Measurements from ENCODE around the gene PTPRE.

PTPRE gene

GRCh38 chr10:128028508-128029289, 121.8 kb downstream of the PTPRE start:
- DNase-seq = no peak

- no peak for DNase-seq
Observed at GRCh38 chr10:128029290-128029651, 122.4 kb downstream of the PTPRE start.

- no peak for DNase-seq
Observed at GRCh38 chr10:128029731-128030369, 122.9 kb downstream of the PTPRE start.

GRCh38 chr10:128030498-128031072, 123.7 kb downstream of the PTPRE start:
- no peak for DNase-seq

GRCh38 chr10:128031216-128031615, 124.3 kb downstream of the PTPRE start:
- no peak for DNase-seq

GRCh38 chr10:128032466-128032865, 125.6 kb downstream of the PTPRE start:
- DNase-seq = no peak

- DNase-seq = no peak
Observed at GRCh38 chr10:128035557-128035973, 128.7 kb downstream of the PTPRE start.

- DNase-seq = no peak
Observed at GRCh38 chr10:128036011-128036615, 129.2 kb downstream of the PTPRE start.

- DNase-seq = no peak
Observed at GRCh38 chr10:128036746-128037543, 130.0 kb downstream of the PTPRE start.

- no peak for DNase-seq
Observed at GRCh38 chr10:128040096-128040495, 133.2 kb downstream of the PTPRE start.

- no peak for DNase-seq
Observed at GRCh38 chr10:128040681-128041080, 133.8 kb downstream of the PTPRE start.

- DNase-seq = no peak
Observed at GRCh38 chr10:128042131-128042610, 135.3 kb downstream of the PTPRE start.

GRCh38 chr10:128043259-128044045, 136.5 kb downstream of the PTPRE start:
- no peak for DNase-seq

- no peak for DNase-seq
Observed at GRCh38 chr10:128044186-128044585, 137.3 kb downstream of the PTPRE start.

- no peak for DNase-seq
Observed at GRCh38 chr10:128044961-128045832, 138.3 kb downstream of the PTPRE start.

- no peak for DNase-seq
Observed at GRCh38 chr10:128045833-128046120, 138.9 kb downstream of the PTPRE start.

- DNase-seq = no peak
Observed at GRCh38 chr10:128046156-128046952, 139.5 kb downstream of the PTPRE start.

- DNase-seq = no peak
Observed at GRCh38 chr10:128046953-128047290, 140.0 kb downstream of the PTPRE start.

GRCh38 chr10:128047351-128047750, 140.4 kb downstream of the PTPRE start:
- no peak for DNase-seq
